ENCODE data around the gene LARGE1. TPM values are rescaled to one million over a fixed set of nuclear protein-coding genes. Genes with fewer than 3 reads are reported as not detected.

The LARGE1 gene
- total and polyA plus RNA-seq, 2 of the 13 experiments (the other 11 are each of a cell fraction or from before 2014, with no cell fraction given): 8.4 to 11.0 TPM

- in situ Hi-C loops (cut with HindIII; ENCODE audit: extremely low pct_ligation_motif_present, low pct_unique_long_range_greater_than_20kb): no loop called here
- Histone ChIP-seq H4K20me1 (ENCODE audit: insufficient read depth, low read length) (no peaks in the 10 kb centered on the region), H3K4me1 (ENCODE audit: insufficient read depth, low read length) (no peaks in the 10 kb centered on the region), H3K27ac (ENCODE audit: extremely low read length, insufficient read depth, low read length) (no peak overlapping the region), H3K4me2 (ENCODE audit: low read depth, low read length) (no peak overlapping the region), H3K79me2 (ENCODE audit: insufficient read depth, low read length) (no peaks in the 10 kb centered on the region), H3K27me3 (ENCODE audit: control insufficient read depth in 1 of 2, insufficient read depth in 2 of 2, low read length in 2 of 2) (no peaks in the 10 kb centered on the region), H3K9me3 (ENCODE audit: low read length) (no peaks in the 10 kb centered on the region), H3K9ac (ENCODE audit: insufficient read depth, low read depth, low read length) (no peak overlapping the region), H2AFZ (ENCODE audit: low read length) (no peak overlapping the region), H3K36me3 (replicated peaks in 1 of 2; ENCODE audit: control insufficient read depth in 1 of 2, insufficient read depth in 2 of 2, low read length in 2 of 2) (no peaks in the 10 kb centered on the region), H3K4me3 (replicated peaks in 1 of 3; ENCODE audit: insufficient read depth in 1 of 3, low read depth in 2 of 3, low read length in 3 of 3) (no peak overlapping the region)
- ChIA-PET POLR2A (no interaction called here), CTCF (ENCODE audit: low intra/inter-chr PET ratio, low total read pairs) (no interaction called here)
- DNase-seq (ENCODE audit: low spot score) (no peak), FAIRE-seq (no peak), ATAC-seq (no peak)
- TF ChIP-seq CSRNP2 (CRISPR knock-in tag; conservative IDR thresholded peaks at IDR 0.05; ENCODE audit: low read depth) (no peak), ZFX (CRISPR knock-in tag; IDR thresholded peaks at IDR 0.05; ENCODE audit: low read depth) (no peak), TARDBP (CRISPR knock-in tag; IDR thresholded peaks at IDR 0.05) (no peak), THAP9 (CRISPR knock-in tag; IDR thresholded peaks at IDR 0.05; ENCODE audit: borderline replicate concordance) (no peak)
- TF ChIP-seq, protein P1, sequence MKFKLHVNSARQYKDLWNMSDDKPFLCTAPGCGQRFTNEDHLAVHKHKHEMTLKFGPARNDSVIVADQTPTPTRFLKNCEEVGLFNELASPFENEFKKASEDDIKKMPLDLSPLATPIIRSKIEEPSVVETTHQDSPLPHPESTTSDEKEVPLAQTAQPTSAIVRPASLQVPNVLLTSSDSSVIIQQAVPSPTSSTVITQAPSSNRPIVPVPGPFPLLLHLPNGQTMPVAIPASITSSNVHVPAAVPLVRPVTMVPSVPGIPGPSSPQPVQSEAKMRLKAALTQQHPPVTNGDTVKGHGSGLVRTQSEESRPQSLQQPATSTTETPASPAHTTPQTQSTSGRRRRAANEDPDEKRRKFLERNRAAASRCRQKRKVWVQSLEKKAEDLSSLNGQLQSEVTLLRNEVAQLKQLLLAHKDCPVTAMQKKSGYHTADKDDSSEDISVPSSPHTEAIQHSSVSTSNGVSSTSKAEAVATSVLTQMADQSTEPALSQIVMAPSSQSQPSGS (CRISPR knock-in tag; IDR thresholded peaks at IDR 0.05): no peak
- no TSS peak for BruUV-seq (replicated peaks)
- intact Hi-C loops (cut with micrococcal nuclease; ENCODE audit: unreplicated experiment): no loop called here
Measured at GRCh38 chr22:33361581-33361980, 558.7 kb downstream of the LARGE1 start.
